ENCODE data around the gene TMEM108.

GRCh38 chr3:133262333-133262732 lies 224.1 kb downstream of the TMEM108 start:
- no peak for TF ChIP-seq CTCF (IDR thresholded peaks at IDR 0.05)
- TF ChIP-seq ZFX (IDR thresholded peaks at IDR 0.05; ENCODE audit: borderline replicate concordance) = no peak

Data from 22Rv1 (cell line).